KG1 (cell line): ENCODE measurements around the gene P3H4.
"Not testable (repeated sequence)": the region's sequence is repeated elsewhere in the genome, so short reads cannot be mapped to it uniquely, and the experiment has no call there.

Experiments used
- DNase-seq: peaks from one replicate; lab custom pipeline; 2025; lab: John Stamatoyannopoulos, UW

Gene P3H4

DNA sequence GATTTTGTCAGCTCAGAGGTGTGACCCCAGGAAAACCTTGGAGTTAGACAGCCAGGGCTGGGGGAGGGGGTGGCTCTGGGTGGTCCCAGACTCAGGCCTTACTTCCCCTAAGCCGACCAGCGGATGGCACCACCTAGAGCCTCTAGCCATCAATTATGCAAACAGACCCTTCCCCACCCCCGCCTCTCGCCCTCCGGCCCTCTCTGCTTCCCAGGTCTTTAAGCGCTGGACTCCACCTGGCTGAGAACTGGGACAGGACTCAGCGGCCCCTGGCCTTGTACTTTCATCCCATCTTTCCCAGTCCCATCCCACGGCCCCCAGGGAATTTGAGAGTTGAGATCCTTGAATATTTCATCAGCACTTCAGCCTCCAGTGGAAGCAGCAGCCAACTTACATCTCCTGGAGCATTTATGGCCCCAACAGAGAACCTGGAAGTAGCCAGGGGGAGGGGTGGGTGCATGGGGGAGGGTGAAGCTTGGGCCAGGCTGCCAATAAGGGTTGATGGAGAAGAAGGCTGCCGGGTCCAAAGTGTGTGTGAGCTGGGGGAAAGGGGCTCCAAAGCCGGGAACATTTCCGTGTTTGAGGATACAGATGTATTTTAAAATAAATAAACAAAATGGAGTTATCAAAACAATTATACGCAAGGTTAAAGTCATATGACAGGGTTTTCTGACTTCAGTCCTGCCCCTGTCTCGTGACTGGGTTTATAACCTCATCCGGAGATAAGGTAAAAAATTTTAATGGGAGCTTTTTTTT is 17.8 kb downstream of the P3H4 start:
- DNase-seq: no peak

DNA sequence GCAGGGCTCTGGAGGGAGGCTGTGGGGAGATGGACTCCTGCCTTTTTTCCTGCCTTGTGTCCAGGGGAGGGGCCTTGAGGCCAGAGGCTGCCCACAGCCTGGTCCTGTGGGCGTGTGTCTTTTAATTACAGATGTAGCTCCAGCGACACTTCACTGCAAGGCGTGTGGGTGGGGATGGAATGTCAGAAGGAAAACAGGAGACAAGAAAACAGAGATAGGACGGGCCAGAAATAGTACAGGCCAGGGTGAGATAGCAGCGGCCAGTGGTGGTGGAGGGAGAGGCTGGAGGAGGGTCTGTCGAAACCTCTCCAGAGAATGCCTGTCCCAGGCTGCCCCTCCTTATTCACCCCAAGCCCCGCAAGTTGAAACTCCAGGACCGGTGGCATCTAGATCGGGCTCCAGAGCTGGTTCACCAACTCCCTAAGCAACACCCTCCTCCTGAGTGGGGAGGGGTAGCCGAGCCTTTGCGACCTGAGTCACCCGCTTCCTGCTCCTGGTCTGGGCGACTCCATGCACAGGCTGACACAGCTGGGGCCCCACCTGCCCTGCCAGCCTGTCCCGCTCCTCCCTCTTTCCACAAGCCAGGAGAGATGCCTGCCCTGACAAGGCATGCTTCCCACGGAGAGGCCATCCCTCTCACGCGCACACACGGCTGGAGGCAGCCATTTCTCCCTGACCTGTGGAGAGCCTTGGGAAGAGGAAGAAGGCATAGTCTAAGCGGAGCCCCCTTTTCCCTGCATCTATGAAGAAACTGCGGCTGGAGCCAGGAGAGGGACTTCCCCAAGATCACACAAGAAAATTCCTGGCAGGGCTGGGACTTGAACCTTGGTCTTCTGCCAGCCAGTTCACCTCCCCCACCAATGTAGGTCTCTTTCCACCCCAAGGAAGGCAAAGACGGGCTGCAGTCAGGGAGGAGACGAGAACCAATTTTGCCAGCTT is 18.6 kb downstream of the P3H4 start:
- DNase-seq: no peak

DNA sequence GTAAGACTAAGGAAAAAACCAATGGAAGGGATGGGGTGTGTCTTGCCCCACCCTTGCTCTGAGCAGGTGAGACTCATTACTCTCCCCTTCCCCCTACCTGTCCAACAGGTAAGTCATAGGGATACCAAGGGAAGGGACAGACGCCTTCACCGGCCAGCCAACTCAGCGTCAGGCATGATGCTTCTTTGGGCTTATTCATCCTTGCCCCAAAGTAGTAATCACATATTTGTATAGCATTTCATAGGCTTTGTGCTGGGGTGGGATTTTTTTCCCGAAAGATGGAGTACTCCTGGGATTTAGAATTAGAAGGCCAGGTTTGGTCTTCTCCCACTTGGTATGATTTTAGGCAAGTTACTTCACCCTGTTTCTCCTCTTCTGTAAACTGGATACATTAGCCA is 24.7 kb downstream of the P3H4 start:
- no peak for DNase-seq

DNA sequence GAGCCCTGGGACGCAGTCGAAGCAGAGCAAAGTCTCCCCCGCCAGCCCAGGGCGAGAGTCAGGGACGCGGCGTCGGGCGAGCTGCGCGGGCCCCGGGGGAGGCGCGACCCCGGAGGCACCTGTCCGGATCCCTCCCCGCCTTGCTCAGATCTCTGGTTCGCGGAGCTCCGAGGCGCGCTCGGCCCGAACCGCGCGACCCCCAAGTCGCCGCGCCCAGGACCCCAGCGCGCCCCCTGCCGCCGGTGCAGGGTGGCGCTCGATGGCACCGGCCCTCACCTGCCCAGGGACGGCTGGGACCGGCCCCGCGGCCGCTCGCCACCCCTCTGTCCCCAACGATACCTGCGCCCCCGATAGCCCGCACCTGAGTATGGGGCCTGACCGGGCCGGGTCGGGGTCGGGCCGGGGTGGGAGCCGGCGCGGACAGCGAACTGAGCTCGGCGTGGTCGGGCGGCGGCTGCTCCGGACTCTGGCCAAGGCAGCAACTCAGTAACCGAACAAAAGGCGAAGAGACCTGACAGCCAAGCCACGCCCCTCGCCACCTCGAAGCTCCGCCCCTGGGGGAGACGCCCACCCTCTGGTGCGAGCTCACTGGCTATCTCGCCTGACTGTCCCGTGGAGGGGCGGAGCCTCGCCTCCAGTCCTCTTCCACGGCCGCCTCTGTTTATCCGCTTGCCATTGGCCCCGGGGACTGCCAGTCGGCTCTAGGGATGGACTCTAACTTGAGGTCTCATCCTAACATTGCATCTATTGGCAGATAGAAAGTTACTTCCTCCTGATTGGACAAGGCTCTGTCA is 25.3 kb downstream of the P3H4 start, which contains the start of gene JUP:
TSS of gene JUP (minus strand) at position 485 of the 794 bp plus-strand sequence. CDS start 14,857 bp downstream, outside the sequence.
- DNase-seq: peak; percentile 96

DNA sequence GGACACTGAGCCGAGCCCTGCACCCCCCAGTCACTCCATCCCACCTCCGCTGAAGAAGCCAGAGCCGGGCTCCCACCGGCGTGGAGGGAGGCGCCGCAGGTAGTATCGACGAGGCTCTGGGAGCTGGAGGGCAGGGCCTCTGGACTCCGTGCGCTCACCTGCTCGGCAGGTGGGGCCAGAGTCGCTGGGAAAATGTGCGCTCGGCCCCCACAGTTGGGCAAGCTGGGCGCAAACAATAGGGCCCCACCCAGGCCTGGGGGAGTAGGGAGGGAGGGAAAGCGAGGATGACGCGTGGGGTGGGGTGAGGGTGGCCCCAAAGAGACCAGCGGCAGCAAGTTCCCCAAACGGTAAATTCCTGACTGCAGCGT is 25.9 kb downstream of the P3H4 start:
- DNase-seq: no peak

GRCh38 chr17:41785091-41785858 is 26.5 kb downstream of the P3H4 start:
- DNase-seq: peak; percentile 87

DNA sequence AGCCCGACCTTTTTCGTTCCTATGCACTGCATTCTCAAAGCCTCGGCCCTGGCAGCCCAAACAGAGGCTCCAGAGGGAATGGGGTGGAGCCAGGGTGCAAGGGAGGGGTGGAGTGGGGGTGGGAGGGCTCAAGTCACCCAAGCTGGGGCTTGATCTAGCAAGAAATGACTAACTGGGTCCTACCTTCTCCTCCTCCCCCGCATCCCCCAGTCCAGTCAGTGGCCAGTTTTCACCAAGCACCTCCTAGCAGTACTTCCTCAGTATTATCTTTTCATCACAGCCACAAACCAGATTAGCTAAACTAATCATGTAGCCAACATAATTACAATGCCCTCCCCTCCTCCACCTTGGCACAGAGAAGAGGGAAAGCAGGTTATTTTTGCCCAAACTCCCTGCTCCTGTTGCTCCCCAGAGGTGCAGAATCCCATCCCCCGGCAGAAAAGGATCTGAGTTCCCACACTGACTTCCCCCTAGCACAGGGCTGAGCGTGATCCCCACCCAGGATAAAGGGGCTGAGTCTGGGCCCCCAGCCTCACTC is 27.5 kb downstream of the P3H4 start:
- peak; percentile 25 for DNase-seq

- DNase-seq: no peak
Measured at GRCh38 chr17:41782142-41782541, 29.6 kb downstream of the P3H4 start.

GRCh38 chr17:41781404-41782110 is 30.2 kb downstream of the P3H4 start:
- DNase-seq: no peak

- no peak for DNase-seq
Measured at GRCh38 chr17:41779954-41780353, 31.8 kb downstream of the P3H4 start.

GRCh38 chr17:41777574-41778188 is 34.1 kb downstream of the P3H4 start:
- DNase-seq: no peak

- no peak for DNase-seq
Measured at GRCh38 chr17:41777157-41777573, 34.6 kb downstream of the P3H4 start.

DNA sequence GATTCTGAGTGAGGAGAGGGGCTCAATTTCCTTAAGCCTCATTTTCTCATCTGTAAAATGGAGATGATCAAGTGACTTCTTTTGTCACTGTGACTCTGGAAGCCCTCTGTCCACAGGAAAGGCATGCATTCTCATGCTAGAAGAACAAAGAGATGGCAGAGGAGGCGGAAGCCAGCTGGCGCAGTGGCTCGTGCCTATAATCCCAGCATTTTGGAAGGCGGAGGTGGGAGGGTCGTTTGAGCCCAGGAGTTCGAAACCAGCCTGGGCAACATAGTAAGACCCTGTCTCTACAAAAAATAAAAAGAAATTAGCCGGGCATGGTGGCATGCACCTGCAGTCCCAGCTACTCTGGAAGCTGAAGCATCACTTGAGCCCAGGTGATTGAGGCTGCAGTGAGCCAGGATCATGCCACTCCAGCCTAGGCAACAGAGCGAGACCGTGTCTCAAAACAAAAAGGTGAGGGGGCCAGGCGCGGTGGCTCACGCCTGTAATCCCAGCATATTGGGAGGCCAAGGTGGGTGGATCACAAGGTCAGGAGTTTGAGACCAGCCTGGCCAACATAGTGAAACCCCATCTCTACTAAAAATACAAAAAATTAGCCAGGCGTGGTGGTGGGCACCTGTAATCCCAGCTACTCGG is 35.4 kb downstream of the P3H4 start:
- DNase-seq: not testable (repeated sequence)

- no peak for DNase-seq
Measured at GRCh38 chr17:41775394-41776226, 36.1 kb downstream of the P3H4 start.

DNA sequence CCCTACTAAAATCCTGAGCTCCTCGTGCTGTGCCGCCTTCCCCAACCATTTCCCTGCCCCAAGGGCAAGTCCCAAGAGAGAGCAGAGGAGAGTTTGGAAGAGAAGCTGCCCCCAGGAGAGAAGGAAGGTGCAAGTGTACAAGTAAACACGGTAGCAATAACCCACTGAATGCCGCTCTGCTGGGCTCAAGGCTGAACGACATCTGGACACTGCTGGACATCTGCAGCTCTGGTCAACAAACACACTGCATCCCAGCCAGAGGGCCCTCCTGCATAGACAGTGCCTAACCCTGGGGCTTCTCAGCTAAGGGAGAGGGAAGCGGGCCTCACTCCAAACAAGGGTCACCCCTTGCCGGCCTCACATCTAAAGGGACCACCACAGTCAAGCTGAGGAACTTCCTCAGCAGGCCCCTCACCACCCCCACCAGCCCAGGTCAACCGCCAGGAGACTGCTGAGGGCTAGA is 38.0 kb downstream of the P3H4 start:
- no peak for DNase-seq

GRCh38 chr17:41773190-41773588 is 38.6 kb downstream of the P3H4 start:
- DNase-seq: no peak

DNA sequence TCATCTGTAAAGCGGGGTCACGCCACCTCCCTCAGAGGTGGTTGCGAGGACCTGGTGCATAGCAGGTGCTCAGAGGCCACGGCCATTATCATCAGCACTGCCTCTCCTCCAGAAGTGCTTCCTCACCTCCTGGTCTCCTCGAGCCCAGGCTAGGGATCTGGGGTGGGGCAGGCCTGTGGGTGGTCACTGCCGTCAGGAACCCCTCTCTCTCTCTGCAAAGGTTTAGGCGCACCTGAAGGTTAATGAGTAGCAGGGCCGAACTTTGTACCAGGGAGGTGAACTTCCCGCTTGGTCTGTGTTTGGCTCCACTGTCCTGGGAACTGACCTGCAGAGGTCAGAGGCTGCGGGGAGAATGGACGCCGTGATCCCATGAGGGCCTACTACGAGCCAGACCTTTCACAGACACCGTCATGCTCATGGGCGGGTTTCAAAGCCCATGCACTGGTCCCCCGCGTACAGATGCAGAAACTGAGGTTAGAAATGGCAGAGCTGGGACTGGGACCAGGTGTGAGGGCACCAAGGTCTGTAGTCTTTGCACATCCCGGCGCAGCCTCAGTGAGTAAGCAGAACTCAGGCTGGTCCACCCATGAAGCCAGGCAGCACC is 39.1 kb downstream of the P3H4 start:
- DNase-seq: no peak

GRCh38 chr17:41772218-41772585 is 39.5 kb downstream of the P3H4 start:
- DNase-seq: no peak
